Measurements from ENCODE around the gene FUT3. TPM values are rescaled to one million over a fixed set of nuclear protein-coding genes. Genes with fewer than 3 reads are reported as not detected.

FUT3 gene
- total and polyA plus RNA-seq, 9 of the 15 experiments (the other 6 are each of a cell fraction or from before 2014, with no cell fraction given): 0.09 TPM; not detected in 8

DNA sequence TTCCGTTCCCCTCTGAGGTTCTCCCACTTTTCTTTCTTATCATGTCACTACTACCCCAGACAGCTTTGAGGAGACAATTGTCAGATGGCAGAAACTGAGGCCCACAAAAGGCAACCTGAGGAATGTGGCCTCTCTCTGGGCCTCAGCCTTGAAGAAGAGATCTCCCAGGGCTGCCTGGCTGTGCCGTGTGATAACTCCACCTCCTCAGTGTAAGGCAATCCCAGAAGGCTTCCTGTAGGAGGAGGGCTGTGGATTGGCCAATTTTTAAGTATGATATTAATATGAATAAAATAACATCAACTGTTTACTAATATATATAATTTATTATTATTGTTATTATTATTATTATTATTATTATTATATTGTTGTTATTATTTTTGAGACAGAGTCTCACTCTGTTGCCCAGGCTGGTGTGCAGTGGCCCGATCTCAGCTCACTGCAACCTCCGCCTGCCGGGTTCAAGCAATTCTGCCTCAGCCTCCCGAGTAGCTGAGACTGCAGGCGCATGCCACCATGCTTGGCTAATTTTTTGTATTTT lies 55.8 kb downstream of the FUT3 start (continued):
- TF ChIP-seq, protein P1, sequence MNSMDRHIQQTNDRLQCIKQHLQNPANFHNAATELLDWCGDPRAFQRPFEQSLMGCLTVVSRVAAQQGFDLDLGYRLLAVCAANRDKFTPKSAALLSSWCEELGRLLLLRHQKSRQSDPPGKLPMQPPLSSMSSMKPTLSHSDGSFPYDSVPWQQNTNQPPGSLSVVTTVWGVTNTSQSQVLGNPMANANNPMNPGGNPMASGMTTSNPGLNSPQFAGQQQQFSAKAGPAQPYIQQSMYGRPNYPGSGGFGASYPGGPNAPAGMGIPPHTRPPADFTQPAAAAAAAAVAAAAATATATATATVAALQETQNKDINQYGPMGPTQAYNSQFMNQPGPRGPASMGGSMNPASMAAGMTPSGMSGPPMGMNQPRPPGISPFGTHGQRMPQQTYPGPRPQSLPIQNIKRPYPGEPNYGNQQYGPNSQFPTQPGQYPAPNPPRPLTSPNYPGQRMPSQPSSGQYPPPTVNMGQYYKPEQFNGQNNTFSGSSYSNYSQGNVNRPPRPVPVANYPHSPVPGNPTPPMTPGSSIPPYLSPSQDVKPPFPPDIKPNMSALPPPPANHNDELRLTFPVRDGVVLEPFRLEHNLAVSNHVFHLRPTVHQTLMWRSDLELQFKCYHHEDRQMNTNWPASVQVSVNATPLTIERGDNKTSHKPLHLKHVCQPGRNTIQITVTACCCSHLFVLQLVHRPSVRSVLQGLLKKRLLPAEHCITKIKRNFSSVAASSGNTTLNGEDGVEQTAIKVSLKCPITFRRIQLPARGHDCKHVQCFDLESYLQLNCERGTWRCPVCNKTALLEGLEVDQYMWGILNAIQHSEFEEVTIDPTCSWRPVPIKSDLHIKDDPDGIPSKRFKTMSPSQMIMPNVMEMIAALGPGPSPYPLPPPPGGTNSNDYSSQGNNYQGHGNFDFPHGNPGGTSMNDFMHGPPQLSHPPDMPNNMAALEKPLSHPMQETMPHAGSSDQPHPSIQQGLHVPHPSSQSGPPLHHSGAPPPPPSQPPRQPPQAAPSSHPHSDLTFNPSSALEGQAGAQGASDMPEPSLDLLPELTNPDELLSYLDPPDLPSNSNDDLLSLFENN (IDR thresholded peaks at IDR 0.05; ENCODE audit: low read depth in 2 of 2, low read length in 2 of 2): no peak

DNA sequence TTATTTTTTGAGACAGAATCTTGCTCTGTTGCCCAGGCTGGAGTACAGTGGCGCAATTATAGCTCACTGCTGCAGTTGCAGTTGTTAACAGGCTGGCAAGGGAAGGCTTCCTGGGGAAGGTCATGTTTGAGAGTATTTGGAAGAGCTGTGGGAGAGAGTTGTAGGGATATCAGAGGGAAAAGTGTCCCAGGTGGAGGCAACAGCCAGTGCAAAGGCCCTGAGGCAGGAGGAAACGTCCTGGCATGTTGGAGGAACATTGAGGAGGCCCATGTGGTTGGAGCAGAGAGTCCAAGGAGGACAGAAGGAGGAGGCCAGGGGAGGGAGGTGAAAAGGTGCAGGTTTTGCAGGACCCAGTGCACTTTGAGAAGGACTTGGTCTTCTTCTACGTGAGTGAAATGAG lies 58.1 kb downstream of the FUT3 start:
- no peak overlapping the region for H2AFZ ChIP-seq (ENCODE audit: low read depth, low read length)
- intact Hi-C loops (cut with micrococcal nuclease): no loop called here
- POLR2A ChIA-PET: interaction anchor here (0.6 kb wide), 1 partner anchor 111 kb away, joined by 3 read pairs; no protein-coding TSS in a partner anchor
- DNase-seq (ENCODE audit: extremely low read depth in 1 of 4, low spot score in 3 of 4) (no peak), FAIRE-seq (no peak), ATAC-seq (no peak)
- WGBS (ENCODE audit: insufficient coverage, low coverage, missing lambda C conversion rate): 74% methylated on average over 3 of the region's 3 CpGs
- no TSS peak for BruUV-seq (replicated peaks)
- peaks cover 21% of the 10 kb centered on the region for H3K79me2 ChIP-seq (ENCODE audit: control insufficient read depth, insufficient read depth, low read length)
- H3K9me3 ChIP-seq (replicated peaks; ENCODE audit: control insufficient read depth, insufficient read depth, low read depth, low read length): no peaks in the 10 kb centered on the region
- H3K9ac ChIP-seq (ENCODE audit: insufficient read depth in 1 of 2, low read depth in 2 of 2, low read length in 2 of 2): no peak overlapping the region; a peak in 1 of 4 replicates
- peaks cover 20% of the 10 kb centered on the region; the same call in 2 of the 3 replicates for H3K36me3 ChIP-seq (ENCODE audit: control insufficient read depth, insufficient read depth, low read length)
- CTCF ChIA-PET (ENCODE audit: low intra/inter-chr PET ratio): no interaction called here
- no peak overlapping the region for H3K4me2 ChIP-seq (ENCODE audit: insufficient read depth, low read length)
- H3K27me3 ChIP-seq (ENCODE audit: control insufficient read depth in 2 of 2, insufficient read depth in 2 of 2, low read length in 2 of 2): no peaks in the 10 kb centered on the region
- in situ Hi-C loops (cut with MboI): no loop called here
- no peaks in the 10 kb centered on the region for H3K9me1 ChIP-seq (ENCODE audit: control insufficient read depth, insufficient read depth, low read length)
- 0 out of 2 replicates have a peak, but pooled peaks cover 6% of the 10 kb centered on the region for H4K20me1 ChIP-seq (replicated peaks; ENCODE audit: control insufficient read depth, insufficient read depth, low read length)
- H3K4me1 ChIP-seq (replicated peaks in 1 of 2; ENCODE audit: control insufficient read depth in 2 of 2, insufficient read depth in 2 of 2, low read length in 2 of 2): peaks cover 4 to 35% of the 10 kb centered on the region in 2 experiments; a peak in 3 of 5 replicates
- H3K27ac ChIP-seq (ENCODE audit: extremely low read depth, low read depth, low read length): no peak overlapping the region
- no peak overlapping the region for H3K4me3 ChIP-seq
- TF ChIP-seq ZNF668 (CRISPR knock-in tag; IDR thresholded peaks at IDR 0.05) (no peak), ZNF766 (CRISPR knock-in tag; conservative IDR thresholded peaks at IDR 0.05) (no peak), RBM25 (IDR thresholded peaks at IDR 0.05; ENCODE audit: low read depth, low read length, severe bottlenecking) (peak; percentile 33), RUNX1 (IDR thresholded peaks at IDR 0.05; ENCODE audit: low read depth) (no peak), ZNF12 (CRISPR knock-in tag; IDR thresholded peaks at IDR 0.05) (no peak), HDAC8 (tag; IDR thresholded peaks at IDR 0.05) (no peak), ZNF282 (CRISPR knock-in tag; IDR thresholded peaks at IDR 0.05) (no peak), ETV5 (CRISPR knock-in tag; IDR thresholded peaks at IDR 0.05; ENCODE audit: low read depth) (no peak), EGR1 (conservative IDR thresholded peaks at IDR 0.05) (no peak), ZNF121 (CRISPR knock-in tag; conservative IDR thresholded peaks at IDR 0.05) (peak; percentile 54)
- TF ChIP-seq, protein P2, sequence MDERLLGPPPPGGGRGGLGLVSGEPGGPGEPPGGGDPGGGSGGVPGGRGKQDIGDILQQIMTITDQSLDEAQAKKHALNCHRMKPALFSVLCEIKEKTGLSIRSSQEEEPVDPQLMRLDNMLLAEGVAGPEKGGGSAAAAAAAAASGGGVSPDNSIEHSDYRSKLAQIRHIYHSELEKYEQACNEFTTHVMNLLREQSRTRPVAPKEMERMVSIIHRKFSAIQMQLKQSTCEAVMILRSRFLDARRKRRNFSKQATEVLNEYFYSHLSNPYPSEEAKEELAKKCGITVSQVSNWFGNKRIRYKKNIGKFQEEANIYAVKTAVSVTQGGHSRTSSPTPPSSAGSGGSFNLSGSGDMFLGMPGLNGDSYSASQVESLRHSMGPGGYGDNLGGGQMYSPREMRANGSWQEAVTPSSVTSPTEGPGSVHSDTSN (CRISPR knock-in tag; IDR thresholded peaks at IDR 0.05; ENCODE audit: low read depth): no peak
- TF ChIP-seq, protein P2 (tag; conservative IDR thresholded peaks at IDR 0.05; ENCODE audit: low read depth): no peak
- TF ChIP-seq, protein P3, sequence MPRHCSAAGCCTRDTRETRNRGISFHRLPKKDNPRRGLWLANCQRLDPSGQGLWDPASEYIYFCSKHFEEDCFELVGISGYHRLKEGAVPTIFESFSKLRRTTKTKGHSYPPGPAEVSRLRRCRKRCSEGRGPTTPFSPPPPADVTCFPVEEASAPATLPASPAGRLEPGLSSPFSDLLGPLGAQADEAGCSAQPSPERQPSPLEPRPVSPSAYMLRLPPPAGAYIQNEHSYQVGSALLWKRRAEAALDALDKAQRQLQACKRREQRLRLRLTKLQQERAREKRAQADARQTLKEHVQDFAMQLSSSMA (CRISPR knock-in tag; IDR thresholded peaks at IDR 0.05): no peak

All from K562 (cell line).